GM23338 (cell line): Measurements from ENCODE around the gene FRMD4A. TPM values are rescaled to one million over a fixed set of nuclear protein-coding genes. Genes with fewer than 3 reads are reported as not detected.

Source experiments
- ATAC-seq: fragments of 200-7000 bp; cut with Tn5 transposase; 3 replicates; pipeline ENCODE4 v1.9.1; 2020
- DNase-seq: peaks from one replicate; pipeline ENCODE4 v3.0.0-alpha.2; 2015; ENCODE audit warnings: low spot score
- H2AFZ ChIP-seq: fragments of 200-600 bp; sonication (generic); 2 replicates; pipeline ENCODE4 v1.8.0; 2016; ENCODE audit warnings: antibody characterized with exemption, mild to moderate bottlenecking, moderate library complexity
- H3F3A ChIP-seq: fragments of 200-600 bp; sonication (generic); replicated peaks from 2 replicates; pipeline ENCODE4 v1.8.0; 2017; ENCODE audit warnings: antibody characterized with exemption, mixed run types, low read depth
- H3K27ac ChIP-seq: fragments of 200-600 bp; sonication (generic); 2 replicates; pipeline ENCODE4 v1.6.1; 2016; ENCODE audit warnings: low read depth
- H3K27me3 ChIP-seq: fragments of 200-600 bp; sonication (generic); 2 replicates; pipeline ENCODE4 v1.8.0; 2016; ENCODE audit warnings: mild to moderate bottlenecking, mixed run types, moderate library complexity; ENCODE audit not compliant: insufficient read depth
- H3K36me3 ChIP-seq: fragments of 200-600 bp; sonication (generic); 2 replicates; pipeline ENCODE4 v1.8.0; 2016; ENCODE audit warnings: mild to moderate bottlenecking; ENCODE audit not compliant: insufficient read depth
- H3K4me1 ChIP-seq: fragments of 200-600 bp; sonication (generic); 2 replicates; pipeline ENCODE4 v1.8.0; 2016; ENCODE audit warnings: mild to moderate bottlenecking, moderate library complexity; ENCODE audit not compliant: insufficient read depth
- H3K4me2 ChIP-seq: fragments of 200-600 bp; sonication (generic); 2 replicates; pipeline ENCODE4 v1.7.1; 2017; ENCODE audit warnings: mixed run types
- H3K4me3 ChIP-seq: fragments of 200-600 bp; sonication (generic); 2 replicates; pipeline ENCODE4 v1.6.1; 2016; ENCODE audit warnings: mixed run types
- H3K79me2 ChIP-seq: fragments of 200-600 bp; sonication (generic); replicated peaks from 2 replicates; pipeline ENCODE4 v1.8.0; 2017; ENCODE audit warnings: mild to moderate bottlenecking; ENCODE audit not compliant: insufficient read depth
- H3K9me2 ChIP-seq: fragments of 200-600 bp; sonication (generic); 2 replicates; pipeline ENCODE4 v1.8.0; 2017; ENCODE audit not compliant: insufficient read depth
- H4K20me1 ChIP-seq: fragments of 200-600 bp; sonication (generic); replicated peaks from 2 replicates; pipeline ENCODE4 v1.8.0; 2017; ENCODE audit warnings: mild to moderate bottlenecking; ENCODE audit not compliant: insufficient read depth
- H3K27ac Mint-ChIP-seq: 2 replicates; pipeline ENCODE4 v1.8.0; 2020; ENCODE audit warnings: inconsistent platforms, mild to moderate bottlenecking, moderate library complexity, mixed read lengths
- H3K27me3 Mint-ChIP-seq: 3 replicates; pipeline ENCODE4 v1.8.0; 2022; ENCODE audit warnings: low read depth, mild to moderate bottlenecking, moderate library complexity, mixed read lengths, inconsistent platforms; ENCODE audit not compliant: insufficient read depth, poor library complexity
- H3K36me3 Mint-ChIP-seq: 3 replicates; pipeline ENCODE4 v1.8.0; 2021; ENCODE audit warnings: low read depth, mild to moderate bottlenecking, inconsistent platforms, moderate library complexity, mixed read lengths
- H3K4me1 Mint-ChIP-seq: 3 replicates; pipeline ENCODE4 v1.8.0; 2020; ENCODE audit warnings: mild to moderate bottlenecking, inconsistent platforms, mixed read lengths
- H3K4me3 Mint-ChIP-seq: 3 replicates; pipeline ENCODE4 v1.8.0; 2021; ENCODE audit warnings: moderate library complexity, mild to moderate bottlenecking, inconsistent platforms, mixed read lengths
- H3K9me3 Mint-ChIP-seq: 3 replicates; pipeline ENCODE4 v1.8.0; 2020; ENCODE audit warnings: moderate library complexity, mild to moderate bottlenecking, inconsistent platforms, mixed read lengths
- CREB1 ChIP-seq: fragments of 250-450 bp; sonication (Bioruptor Pico); IDR thresholded peaks from 2 replicates; pipeline ENCODE4 v1.5.0; 2020; ENCODE audit warnings: low read depth, mild to moderate bottlenecking, moderate library complexity
- CTCF ChIP-seq, 2 experiments: fragments of 200-600 bp in 1 of 2; sonication (generic) in 1 of 2; conservative IDR thresholded peaks; 2 replicates each; pipeline versions ENCODE4 v1.5.1 to v1.6.1; 2016 to 2017; ENCODE audit warnings: antibody characterized with exemption in 2 of 2, low read depth in 2 of 2, mild to moderate bottlenecking in 2 of 2, moderate library complexity in 1 of 2
- EZH2 ChIP-seq: fragments of 200-600 bp; sonication (generic); IDR thresholded peaks from one replicate; pipeline ENCODE4 v1.8.0; 2017; ENCODE audit warnings: antibody characterized with exemption, mild to moderate bottlenecking, low read depth; ENCODE audit not compliant: unreplicated experiment
- EZH2phosphoT487 ChIP-seq: fragments of 200-600 bp; sonication (generic); IDR thresholded peaks from one replicate; pipeline ENCODE4 v1.8.1; 2018; ENCODE audit warnings: antibody characterized with exemption; ENCODE audit not compliant: unreplicated experiment
- NANOG ChIP-seq: IDR thresholded peaks from 2 replicates; pipeline ENCODE4 v1.6.1; 2016; ENCODE audit warnings: antibody characterized with exemption, borderline replicate concordance
- REST ChIP-seq: IDR thresholded peaks from one replicate; pipeline ENCODE4 v1.6.1; 2018; ENCODE audit warnings: antibody characterized with exemption; ENCODE audit not compliant: unreplicated experiment
- ZNF331 ChIP-seq: fragments of 250-450 bp; sonication (Bioruptor Pico); IDR thresholded peaks from 2 replicates; pipeline ENCODE4 v1.5.0; 2020; ENCODE audit warnings: low read depth, mild to moderate bottlenecking, moderate library complexity
- polyA plus RNA-seq: library from polyadenylated mRNA; unstranded; fragments of >200 nt; fragmentation: Nextera tagmentation; extraction: Ambion mirVana; gene quantifications from 2 replicates; pipeline ENCODE4 v1.2.1, GENCODE V29; 2016
- total RNA-seq: library from RNA; depleted of rRNA; stranded (reverse); fragments of >200 nt; shearing (Covaris generic); gene quantifications from 2 replicates; pipeline ENCODE4 v1.2.3, GENCODE V29; 2014

Gene FRMD4A
- total and polyA plus RNA-seq, 2 experiments from 2014 or later: 14.0 to 20.1 TPM

GRCh38 chr10:13969792-13970140 lies 361.0 kb downstream of the FRMD4A start:
- Histone ChIP-seq H4K20me1 (no peaks in the 10 kb centered on the region), H2AFZ (no peak overlapping the region), H3K4me1 (peaks cover 27% of the 10 kb centered on the region), H3K4me3 (no peak overlapping the region), H3K27ac (no peak overlapping the region), H3K36me3 (no peaks in the 10 kb centered on the region), H3K9me2 (no peaks in the 10 kb centered on the region; the same call in 1 of the 2 replicates), H3K4me2 (0 out of 2 replicates have a peak overlapping the region, but pooled peaks have one; percentile 20), H3F3A (no peaks in the 10 kb centered on the region), H3K79me2 (no peaks in the 10 kb centered on the region), H3K27me3 (no peaks in the 10 kb centered on the region)
- H3K27ac Mint-ChIP-seq: no peak overlapping the region
- H3K27me3 Mint-ChIP-seq: peaks cover 7% of the 10 kb centered on the region
- H3K4me3 Mint-ChIP-seq: no peak overlapping the region
- H3K9me3 Mint-ChIP-seq: no peaks in the 10 kb centered on the region
- ATAC-seq: no peak
- no peak for DNase-seq
- no peaks in the 10 kb centered on the region for H3K36me3 Mint-ChIP-seq
- H3K4me1 Mint-ChIP-seq: peaks cover 34% of the 10 kb centered on the region
- TF ChIP-seq CREB1 (CRISPR knock-in tag): no peak

GRCh38 chr10:13969118-13969791 lies 361.5 kb downstream of the FRMD4A start:
- H3K27ac Mint-ChIP-seq: no peak overlapping the region
- no peaks in the 10 kb centered on the region for H3K36me3 Mint-ChIP-seq
- H3K27me3 Mint-ChIP-seq: peaks cover 7% of the 10 kb centered on the region
- Histone ChIP-seq H3K79me2 (no peaks in the 10 kb centered on the region), H2AFZ (no peak overlapping the region), H3K27me3 (no peaks in the 10 kb centered on the region), H3K4me2 (no peak overlapping the region), H3F3A (no peaks in the 10 kb centered on the region), H3K4me1 (peaks cover 27% of the 10 kb centered on the region), H3K27ac (no peak overlapping the region), H3K4me3 (no peak overlapping the region), H3K36me3 (no peaks in the 10 kb centered on the region), H4K20me1 (no peaks in the 10 kb centered on the region), H3K9me2 (no peaks in the 10 kb centered on the region; the same call in 1 of the 2 replicates)
- no peak for ATAC-seq
- no peaks in the 10 kb centered on the region for H3K9me3 Mint-ChIP-seq
- DNase-seq: no peak
- TF ChIP-seq CTCF (conservative IDR thresholded peaks at IDR 0.05; ENCODE audit: low read depth in 2 of 2) (no peak), CREB1 (CRISPR knock-in tag) (no peak), NANOG (no peak), EZH2 (no peak), ZNF331 (CRISPR knock-in tag) (no peak)
- H3K4me1 Mint-ChIP-seq: peaks cover 34% of the 10 kb centered on the region
- no peak overlapping the region for H3K4me3 Mint-ChIP-seq

- no peaks in the 10 kb centered on the region for H3K9me2 ChIP-seq
- no peak overlapping the region for H3K4me2 ChIP-seq
- DNase-seq (no peak), ATAC-seq (no peak)
- H3F3A ChIP-seq: no peaks in the 10 kb centered on the region
- H3K4me3 Mint-ChIP-seq: no peak overlapping the region
- H3K27me3 Mint-ChIP-seq: peaks cover 3% of the 10 kb centered on the region
- H3K4me1 Mint-ChIP-seq: peaks cover 35% of the 10 kb centered on the region
- no peaks in the 10 kb centered on the region for H3K27me3 ChIP-seq
- peaks cover 3% of the 10 kb centered on the region; the same call in 1 of the 2 replicates for H3K4me1 ChIP-seq
- no peak overlapping the region for H3K27ac ChIP-seq
- H4K20me1 ChIP-seq: no peaks in the 10 kb centered on the region
- no peaks in the 10 kb centered on the region for H3K9me3 Mint-ChIP-seq
- no peaks in the 10 kb centered on the region for H3K36me3 ChIP-seq
- no peak overlapping the region for H3K4me3 ChIP-seq
- no peaks in the 10 kb centered on the region for H3K36me3 Mint-ChIP-seq
- H2AFZ ChIP-seq: no peak overlapping the region
- H3K79me2 ChIP-seq: no peaks in the 10 kb centered on the region
- H3K27ac Mint-ChIP-seq: no peak overlapping the region
- TF ChIP-seq CREB1 (CRISPR knock-in tag) (no peak), REST (no peak), EZH2phosphoT487 (no peak), CTCF (conservative IDR thresholded peaks at IDR 0.05; ENCODE audit: low read depth in 2 of 2) (no peak), EZH2 (no peak)
Observed at GRCh38 chr10:13961853-13962252, 368.9 kb downstream of the FRMD4A start.
